GM12878 (cell line): ENCODE measurements around the gene LIN28B. TPM values are rescaled to one million over a fixed set of nuclear protein-coding genes. Genes with fewer than 3 reads are reported as not detected.

ENCODE experiments used
- BCL3 ChIP-seq: IDR thresholded peaks from 2 replicates; pipeline ENCODE4 v1.6.1; 2011; ENCODE audit warnings: borderline replicate concordance, low read depth, mild to moderate bottlenecking, moderate library complexity, low read length; ENCODE audit not compliant: insufficient read depth, poor library complexity, severe bottlenecking
- CBX5 ChIP-seq: sonication (generic); IDR thresholded peaks from 2 replicates; pipeline ENCODE4 v1.6.1; 2016; ENCODE audit warnings: low read depth, moderate library complexity, mild to moderate bottlenecking, inconsistent platforms
- CUX1 ChIP-seq: IDR thresholded peaks from 2 replicates; pipeline ENCODE4 v1.6.1; 2012; ENCODE audit warnings: improper control_type of control experiment, low read depth, low read length; ENCODE audit not compliant: insufficient replicate concordance
- EP300 ChIP-seq, 2 experiments: fragments of 150-350 bp in 1 of 2; IDR thresholded peaks; 2 replicates each; pipeline ENCODE4 v1.6.1; 2011 to 2012; ENCODE audit warnings: low read depth in 2 of 2, low read length in 2 of 2, borderline replicate concordance in 1 of 2, improper control_type of control experiment in 1 of 2, inconsistent platforms in 1 of 2; ENCODE audit not compliant: control insufficient read depth in 1 of 2
- KAT2A ChIP-seq: conservative IDR thresholded peaks from 2 replicates; pipeline ENCODE4 v1.6.1; 2011; ENCODE audit warnings: low read depth, low read length; ENCODE audit not compliant: control insufficient read depth
- MEF2B ChIP-seq: fragments of 450-650 bp; IDR thresholded peaks from 2 replicates; pipeline ENCODE4 v1.6.1; 2018; ENCODE audit warnings: mild to moderate bottlenecking, moderate library complexity; ENCODE audit not compliant: partially characterized antibody, poor library complexity, severe bottlenecking
- MYC ChIP-seq: IDR thresholded peaks from 2 replicates; pipeline ENCODE4 v1.6.1; 2011; ENCODE audit warnings: mild to moderate bottlenecking, low read length, moderate library complexity, inconsistent platforms; ENCODE audit not compliant: insufficient read depth, insufficient replicate concordance, insufficient read length, severe bottlenecking
- SPI1 ChIP-seq: IDR thresholded peaks from 2 replicates; pipeline ENCODE4 v1.6.1; 2011; ENCODE audit warnings: low read depth, mild to moderate bottlenecking, low read length, moderate library complexity, borderline replicate concordance; ENCODE audit not compliant: insufficient read depth
- polyA plus RNA-seq, 11 experiments: library from polyadenylated mRNA; depleted of rRNA in 4 of 11; unstranded in 6 of 11; stranded (reverse) in 5 of 11; fragments of >200 nt; fragmentation: Nextera tagmentation in 4 of 11; fragmentation: Illumina TruSeq in 1 of 11; extraction: Ambion mirVana in 4 of 11; extraction: Trizol in 1 of 11; gene quantifications; 1 replicate in 1 of 11; 2 replicates in 10 of 11; pipeline versions ENCODE4 v1.2.1 to v1.2.3, GENCODE V29; 2011 to 2016; ENCODE audit warnings: inconsistent platforms in 2 of 11, missing spikeins in 2 of 11, low read depth in 1 of 11
- total RNA-seq, 4 experiments: library from RNA; depleted of rRNA in 3 of 4; stranded (reverse); fragments of >200 nt in 3 of 4; fragmentation: Illumina TruSeq in 1 of 4; extraction: Trizol in 1 of 4; gene quantifications; 2 replicates each; pipeline versions ENCODE4 v1.2.1 to v1.2.3, GENCODE V29; 2013 to 2021
- TF ChIP-seq, protein P1 (sequence below): fragments of 450-650 bp; formaldehyde crosslinking; IDR thresholded peaks from 2 replicates; pipeline ENCODE4 v1.5.0; 2022; ENCODE audit warnings: mild to moderate bottlenecking, missing genetic modification characterization
- TF ChIP-seq, protein P2 (sequence below): fragments of 450-650 bp; IDR thresholded peaks from 2 replicates; pipeline ENCODE4 v1.6.1; 2016; ENCODE audit warnings: mild to moderate bottlenecking
- TF ChIP-seq, protein P3 (sequence below): IDR thresholded peaks from 2 replicates; pipeline ENCODE4 v1.6.1; 2012; ENCODE audit warnings: low read depth, low read length, improper control_type of control experiment

Gene LIN28B
- total and polyA plus RNA-seq, 10 of the 15 experiments (the other 5 are each of a cell fraction or from before 2014, with no cell fraction given), result 0.01 to 2.4 (median 0.09) TPM; not detected in 6

DNA sequence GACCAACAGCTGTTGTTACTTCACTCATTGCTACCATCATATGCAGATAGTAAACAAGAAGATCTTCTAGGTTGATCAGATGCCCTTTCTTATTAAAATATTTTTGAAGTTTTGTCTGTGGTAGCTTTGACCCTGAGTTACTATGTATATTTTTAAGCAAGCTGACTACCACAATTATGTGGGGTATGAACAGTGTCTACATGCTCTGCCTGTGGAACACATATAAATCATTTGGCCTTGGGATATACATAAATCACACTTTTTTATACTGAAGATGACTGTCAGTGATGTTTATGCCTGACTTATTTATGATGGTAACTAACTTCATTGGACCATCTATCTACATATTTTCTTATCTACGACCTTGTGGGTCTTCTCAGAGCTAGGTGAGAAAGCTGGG lies 44.2 kb downstream of the LIN28B start (continued):
- TF ChIP-seq CUX1 (no peak), SPI1 (no peak), MYC (no peak), BCL3 (no peak), CBX5 (no peak), EP300 (IDR thresholded peaks at IDR 0.05; ENCODE audit: borderline replicate concordance in 1 of 2, control insufficient read depth in 1 of 2, low read depth in 2 of 2, low read length in 2 of 2) (no peak), KAT2A (no peak), MEF2B (no peak)
- TF ChIP-seq, protein P1, sequence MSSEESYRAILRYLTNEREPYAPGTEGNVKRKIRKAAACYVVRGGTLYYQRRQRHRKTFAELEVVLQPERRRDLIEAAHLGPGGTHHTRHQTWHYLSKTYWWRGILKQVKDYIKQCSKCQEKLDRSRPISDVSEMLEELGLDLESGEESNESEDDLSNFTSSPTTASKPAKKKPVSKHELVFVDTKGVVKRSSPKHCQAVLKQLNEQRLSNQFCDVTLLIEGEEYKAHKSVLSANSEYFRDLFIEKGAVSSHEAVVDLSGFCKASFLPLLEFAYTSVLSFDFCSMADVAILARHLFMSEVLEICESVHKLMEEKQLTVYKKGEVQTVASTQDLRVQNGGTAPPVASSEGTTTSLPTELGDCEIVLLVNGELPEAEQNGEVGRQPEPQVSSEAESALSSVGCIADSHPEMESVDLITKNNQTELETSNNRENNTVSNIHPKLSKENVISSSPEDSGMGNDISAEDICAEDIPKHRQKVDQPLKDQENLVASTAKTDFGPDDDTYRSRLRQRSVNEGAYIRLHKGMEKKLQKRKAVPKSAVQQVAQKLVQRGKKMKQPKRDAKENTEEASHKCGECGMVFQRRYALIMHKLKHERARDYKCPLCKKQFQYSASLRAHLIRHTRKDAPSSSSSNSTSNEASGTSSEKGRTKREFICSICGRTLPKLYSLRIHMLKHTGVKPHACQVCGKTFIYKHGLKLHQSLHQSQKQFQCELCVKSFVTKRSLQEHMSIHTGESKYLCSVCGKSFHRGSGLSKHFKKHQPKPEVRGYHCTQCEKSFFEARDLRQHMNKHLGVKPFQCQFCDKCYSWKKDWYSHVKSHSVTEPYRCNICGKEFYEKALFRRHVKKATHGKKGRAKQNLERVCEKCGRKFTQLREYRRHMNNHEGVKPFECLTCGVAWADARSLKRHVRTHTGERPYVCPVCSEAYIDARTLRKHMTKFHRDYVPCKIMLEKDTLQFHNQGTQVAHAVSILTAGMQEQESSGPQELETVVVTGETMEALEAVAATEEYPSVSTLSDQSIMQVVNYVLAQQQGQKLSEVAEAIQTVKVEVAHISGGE (CRISPR knock-in tag), result no peak
- TF ChIP-seq, protein P2, sequence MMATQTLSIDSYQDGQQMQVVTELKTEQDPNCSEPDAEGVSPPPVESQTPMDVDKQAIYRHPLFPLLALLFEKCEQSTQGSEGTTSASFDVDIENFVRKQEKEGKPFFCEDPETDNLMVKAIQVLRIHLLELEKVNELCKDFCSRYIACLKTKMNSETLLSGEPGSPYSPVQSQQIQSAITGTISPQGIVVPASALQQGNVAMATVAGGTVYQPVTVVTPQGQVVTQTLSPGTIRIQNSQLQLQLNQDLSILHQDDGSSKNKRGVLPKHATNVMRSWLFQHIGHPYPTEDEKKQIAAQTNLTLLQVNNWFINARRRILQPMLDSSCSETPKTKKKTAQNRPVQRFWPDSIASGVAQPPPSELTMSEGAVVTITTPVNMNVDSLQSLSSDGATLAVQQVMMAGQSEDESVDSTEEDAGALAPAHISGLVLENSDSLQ, result no peak
- TF ChIP-seq, protein P3, sequence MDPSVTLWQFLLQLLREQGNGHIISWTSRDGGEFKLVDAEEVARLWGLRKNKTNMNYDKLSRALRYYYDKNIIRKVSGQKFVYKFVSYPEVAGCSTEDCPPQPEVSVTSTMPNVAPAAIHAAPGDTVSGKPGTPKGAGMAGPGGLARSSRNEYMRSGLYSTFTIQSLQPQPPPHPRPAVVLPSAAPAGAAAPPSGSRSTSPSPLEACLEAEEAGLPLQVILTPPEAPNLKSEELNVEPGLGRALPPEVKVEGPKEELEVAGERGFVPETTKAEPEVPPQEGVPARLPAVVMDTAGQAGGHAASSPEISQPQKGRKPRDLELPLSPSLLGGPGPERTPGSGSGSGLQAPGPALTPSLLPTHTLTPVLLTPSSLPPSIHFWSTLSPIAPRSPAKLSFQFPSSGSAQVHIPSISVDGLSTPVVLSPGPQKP, result no peak
